GM12878 (cell line): ENCODE results near the gene ERC2. TPM values are rescaled to one million over a fixed set of nuclear protein-coding genes. Genes with fewer than 3 reads are reported as not detected.

Experiments
- ATAC-seq: fragments of 200-7000 bp; cut with Tn5 transposase; 3 replicates; pipeline ENCODE4 v1.9.1; 2020; ENCODE audit warnings: mild to moderate bottlenecking, moderate library complexity
- BruUV-seq: library from RNA; stranded (reverse); fragments of 400-500 nt; replicated peaks from 2 replicates; lab custom pipeline; 2021; lab: Mats Ljungman, UMichigan
- CTCF ChIA-PET: fragments of 300-600 bp; sonication (Branson Sonifier 250); formaldehyde crosslinking; extraction: SDS; loops from one replicate; lab custom pipeline; 2021; ENCODE audit warnings: inconsistent platforms; lab: Yijun Ruan, JAX
- POLR2A ChIA-PET: fragments of 350-600 bp; formaldehyde crosslinking; extraction: SDS; loops from one replicate; lab custom pipeline; 2021; ENCODE audit warnings: inconsistent platforms; lab: Charles Lee
- RAD21 ChIA-PET: fragments of 300-600 bp; sonication (Branson Sonifier 250); formaldehyde crosslinking; loops from one replicate; lab custom pipeline; 2023; ENCODE audit warnings: antibody characterized with exemption; ENCODE audit not compliant: unreplicated experiment; lab: Charles Lee
- SMC1A ChIA-PET: fragments of 300-600 bp; sonication (Branson Sonifier 250); formaldehyde crosslinking; loops from one replicate; lab custom pipeline; 2023; ENCODE audit not compliant: unreplicated experiment, uncharacterized antibody; lab: Charles Lee
- DNase-seq: peaks from one replicate; pipeline ENCODE4 v3.0.0-alpha.2; 2011; ENCODE audit warnings: low read depth, low spot score
- FAIRE-seq: peaks from 3 replicates; lab custom pipeline; 2011; peaks lifted over from hg19 to GRCh38; lab: Jason Lieb, UNC
- H2AFZ ChIP-seq: 2 replicates; pipeline ENCODE4 v1.6.0; 2011; ENCODE audit warnings: low read depth, low read length, control low read depth; ENCODE audit not compliant: control insufficient read depth
- H3K27ac ChIP-seq: 2 replicates; pipeline ENCODE4 v1.5.1; 2011; ENCODE audit warnings: control low read depth; ENCODE audit not compliant: control insufficient read depth, insufficient read depth
- H3K27me3 ChIP-seq, 2 experiments: replicated peaks in 1 of 2; 2 replicates each; pipeline versions ENCODE4 v1.6.0 to v1.6.1; 2011; ENCODE audit warnings: low read length in 1 of 2; ENCODE audit not compliant: control insufficient read depth in 2 of 2, insufficient read depth in 2 of 2
- H3K36me3 ChIP-seq, 2 experiments: 2 replicates each; pipeline ENCODE4 v1.5.1; 2011; ENCODE audit warnings: low read length in 1 of 2; ENCODE audit not compliant: control insufficient read depth in 2 of 2, insufficient read depth in 2 of 2
- H3K4me1 ChIP-seq: 2 replicates; pipeline ENCODE4 v1.6.1; 2011; ENCODE audit warnings: mild to moderate bottlenecking, low read length, moderate library complexity, mixed read lengths; ENCODE audit not compliant: control insufficient read depth, insufficient read depth
- H3K4me2 ChIP-seq: 2 replicates; pipeline ENCODE4 v1.6.0; 2011; ENCODE audit warnings: control low read depth; ENCODE audit not compliant: control insufficient read depth, insufficient read depth
- H3K4me3 ChIP-seq: fragments of 200-600 bp; sonication (generic); 2 replicates; pipeline ENCODE4 v1.5.1; 2016
- H3K79me2 ChIP-seq: 2 replicates; pipeline ENCODE4 v1.6.0; 2011; ENCODE audit warnings: low read length; ENCODE audit not compliant: control insufficient read depth, insufficient read depth
- H3K9ac ChIP-seq: 2 replicates; pipeline ENCODE4 v1.8.0; 2011; ENCODE audit warnings: low read length, control low read depth, mixed read lengths; ENCODE audit not compliant: control insufficient read depth, insufficient read depth
- H3K9me3 ChIP-seq: replicated peaks from 3 replicates; pipeline ENCODE4 v1.5.1; 2011; ENCODE audit warnings: mild to moderate bottlenecking, low read length; ENCODE audit not compliant: control insufficient read depth, insufficient read depth
- H4K20me1 ChIP-seq: 2 replicates; pipeline ENCODE4 v1.6.0; 2011; ENCODE audit not compliant: control insufficient read depth, insufficient read depth
- BACH1 ChIP-seq: fragments of 450-650 bp; IDR thresholded peaks from 2 replicates; pipeline ENCODE4 v1.6.1; 2017; ENCODE audit warnings: mild to moderate bottlenecking, borderline replicate concordance
- HDAC2 ChIP-seq: fragments of 200-600 bp; sonication (generic); IDR thresholded peaks from 2 replicates; pipeline ENCODE4 v1.6.1; 2017
- KAT2A ChIP-seq: conservative IDR thresholded peaks from 2 replicates; pipeline ENCODE4 v1.6.1; 2011; ENCODE audit warnings: low read depth, low read length; ENCODE audit not compliant: control insufficient read depth
- NKRF ChIP-seq: fragments of 450-650 bp; conservative IDR thresholded peaks from 2 replicates; pipeline ENCODE4 v1.6.1; 2017; ENCODE audit warnings: mild to moderate bottlenecking, moderate library complexity
- PML ChIP-seq: IDR thresholded peaks from 2 replicates; pipeline ENCODE4 v1.6.1; 2012; ENCODE audit warnings: low read length, inconsistent platforms
- SIX5 ChIP-seq: IDR thresholded peaks from 2 replicates; pipeline ENCODE4 v1.6.1; 2011; ENCODE audit warnings: mild to moderate bottlenecking, low read depth, low read length, moderate library complexity; ENCODE audit not compliant: severe bottlenecking
- SMAD5 ChIP-seq: IDR thresholded peaks from 2 replicates; pipeline ENCODE4 v1.6.1; 2016; ENCODE audit warnings: antibody characterized with exemption, low read depth
- SREBF1 ChIP-seq: IDR thresholded peaks from 2 replicates; pipeline ENCODE4 v1.6.1; 2012; ENCODE audit warnings: mild to moderate bottlenecking, low read length
- USF2 ChIP-seq: IDR thresholded peaks from 2 replicates; pipeline ENCODE4 v1.6.1; 2011; ENCODE audit warnings: low read depth, low read length, improper control_type of control experiment, borderline replicate concordance
- ZNF687 ChIP-seq: fragments of 450-650 bp; IDR thresholded peaks from 2 replicates; pipeline ENCODE4 v1.6.1; 2017; ENCODE audit warnings: mild to moderate bottlenecking, moderate library complexity
- WGBS: methylation state at CpG from one replicate; pipeline ENCODE4 v1.1.6; 2016; ENCODE audit warnings: low lambda C conversion rate; ENCODE audit not compliant: insufficient replicate concordance, insufficient coverage; ENCODE audit errors: missing lambda C conversion rate; 5-methylcytosine and 5-hydroxymethylcytosine counted together
- in situ Hi-C: fragments of 300-500 bp; cut with MboI; formaldehyde crosslinking; loops from 9 replicates; pipeline ENCODE4 v1.14.3; 2018; ENCODE audit warnings: mixed read lengths
- intact Hi-C: fragments of 100-400 bp; cut with micrococcal nuclease; formaldehyde crosslinking; loops from one replicate; pipeline ENCODE4 v1.14.2; 2022; ENCODE audit not compliant: unreplicated experiment
- polyA plus RNA-seq, 11 experiments: library from polyadenylated mRNA; depleted of rRNA in 4 of 11; unstranded in 6 of 11; stranded (reverse) in 5 of 11; fragments of >200 nt; fragmentation: Nextera tagmentation in 4 of 11; fragmentation: Illumina TruSeq in 1 of 11; extraction: Ambion mirVana in 4 of 11; extraction: Trizol in 1 of 11; gene quantifications; 1 replicate in 1 of 11; 2 replicates in 10 of 11; pipeline versions ENCODE4 v1.2.1 to v1.2.3, GENCODE V29; 2011 to 2016; ENCODE audit warnings: inconsistent platforms in 2 of 11, missing spikeins in 2 of 11, low read depth in 1 of 11
- total RNA-seq, 4 experiments: library from RNA; depleted of rRNA in 3 of 4; stranded (reverse); fragments of >200 nt in 3 of 4; fragmentation: Illumina TruSeq in 1 of 4; extraction: Trizol in 1 of 4; gene quantifications; 2 replicates each; pipeline versions ENCODE4 v1.2.1 to v1.2.3, GENCODE V29; 2013 to 2021

Gene ERC2
- total and polyA plus RNA-seq, 10 of the 15 experiments (the other 5 are each of a cell fraction or from before 2014, with no cell fraction given) = 0.06 to 1.4 (median 0.12) TPM; not detected in 3

- no peak for TF ChIP-seq NKRF
These were observed 759.3 kb downstream of the ERC2 start (continued) for GRCh38 chr3:55708921-55709320.

- no peak overlapping the region for H3K4me2 ChIP-seq
- WGBS = 50% methylated on average over 3 of the region's 3 CpGs
- H3K9ac ChIP-seq = no peak overlapping the region
- no peak overlapping the region for H3K27ac ChIP-seq
- FAIRE-seq (no peak), ATAC-seq (no peak), DNase-seq (no peak)
- ChIA-PET SMC1A (interaction anchor here (0.5 to 1.4 kb wide), 4 partner anchors 10 to 38 kb away, joined by 3 to 6 read pairs (median 4); no protein-coding TSS in a partner anchor), POLR2A (no interaction called here), RAD21 (interaction anchor here (0.9 to 1.7 kb wide), 2 partner anchors 9 to 21 kb away, joined by 3 to 4 read pairs; no protein-coding TSS in a partner anchor), CTCF (interaction anchor here (1.0 kb wide), 1 partner anchor 220 kb away, joined by 4 read pairs; no protein-coding TSS in a partner anchor)
- no peaks in the 10 kb centered on the region for H4K20me1 ChIP-seq
- no peaks in the 10 kb centered on the region; the same call in 1 of the 2 replicates for H3K4me1 ChIP-seq
- no TSS peak for BruUV-seq
- intact Hi-C loops = no loop called here
- no peak overlapping the region for H3K4me3 ChIP-seq
- no peaks in the 10 kb centered on the region for H3K36me3 ChIP-seq
- no peaks in the 10 kb centered on the region for H3K27me3 ChIP-seq
- H3K79me2 ChIP-seq = no peaks in the 10 kb centered on the region
- in situ Hi-C loops = no loop called here
- no peaks in the 10 kb centered on the region for H3K9me3 ChIP-seq
- TF ChIP-seq PML (no peak), SREBF1 (no peak), HDAC2 (no peak), USF2 (no peak), SIX5 (no peak), BACH1 (no peak), ZNF687 (no peak), KAT2A (no peak), SMAD5 (no peak)
- H2AFZ ChIP-seq = no peak overlapping the region
These were observed 760.0 kb downstream of the ERC2 start for GRCh38 chr3:55708242-55708641.
